ENCODE data around the gene SMIM23. TPM values are rescaled to one million over a fixed set of nuclear protein-coding genes. Genes with fewer than 3 reads are reported as not detected.

The SMIM23 gene
- total and polyA plus RNA-seq, 2 of the 4 experiments (the other 2 are of a cell fraction): not detected

GRCh38 chr5:171743436-171744076 lies 42.1 kb upstream of the SMIM23 start:
- no CpG with 5 or more reads among the region's 6 CpGs for WGBS, 2 experiments (ENCODE audit: extremely low coverage in 2 of 2, insufficient read length in 1 of 2)
- peaks cover 11% of the 10 kb centered on the region for H3K27me3 ChIP-seq (ENCODE audit: control insufficient read depth, insufficient read depth, low read length)
- intact Hi-C loops (cut with micrococcal nuclease): no loop called here
- no peak overlapping the region for H3K14ac ChIP-seq (replicated peaks; ENCODE audit: low read depth, low read length)
- H3K4me3 ChIP-seq (ENCODE audit: insufficient read depth, low read depth, low read length): no peak overlapping the region
- H3K4me1 ChIP-seq (ENCODE audit: control insufficient read depth, insufficient read depth, low read length): no peaks in the 10 kb centered on the region
- no peak overlapping the region for H2AK5ac ChIP-seq (ENCODE audit: low read depth, low read length)
- no peak for ATAC-seq (ENCODE audit: low read depth)
- H4K8ac ChIP-seq (ENCODE audit: low read depth in 2 of 2, low read length in 2 of 2): no peak overlapping the region
- H4K91ac ChIP-seq (ENCODE audit: insufficient read depth, low read depth, low read length): no peak overlapping the region
- no peak for TF ChIP-seq CEBPB (IDR thresholded peaks at IDR 0.05; ENCODE audit: low read depth, low read length)
- no peak for TF ChIP-seq MXI1 (IDR thresholded peaks at IDR 0.05; ENCODE audit: borderline replicate concordance, low read depth, low read length)
- no peak for TF ChIP-seq NFE2L2 (IDR thresholded peaks at IDR 0.05; ENCODE audit: low read depth, low read length)
- TF ChIP-seq RFX5 (IDR thresholded peaks at IDR 0.05; ENCODE audit: low read depth, low read length): no peak
- TF ChIP-seq CTCF (conservative IDR thresholded peaks at IDR 0.05; ENCODE audit: low read depth, low read length): no peak
- TF ChIP-seq FOS (IDR thresholded peaks at IDR 0.05; ENCODE audit: low read depth, low read length): no peak
- no peak for TF ChIP-seq MAZ (IDR thresholded peaks at IDR 0.05; ENCODE audit: borderline replicate concordance, low read depth, low read length)
- TF ChIP-seq CHD1 (IDR thresholded peaks at IDR 0.05; ENCODE audit: low read depth, low read length): no peak
- TF ChIP-seq SMC3 (IDR thresholded peaks at IDR 0.05; ENCODE audit: low read depth, low read length): no peak
- no peak for TF ChIP-seq RAD21 (IDR thresholded peaks at IDR 0.05; ENCODE audit: low read length)
- TF ChIP-seq BHLHE40 (IDR thresholded peaks at IDR 0.05; ENCODE audit: low read depth, low read length): no peak
- no peak for TF ChIP-seq RCOR1 (IDR thresholded peaks at IDR 0.05; ENCODE audit: insufficient replicate concordance, low read length)
- no peak for TF ChIP-seq ELK1 (IDR thresholded peaks at IDR 0.05; ENCODE audit: borderline replicate concordance, low read depth, low read length)
- H3K79me1 ChIP-seq (ENCODE audit: low read depth in 1 of 2, low read length in 2 of 2): no peaks in the 10 kb centered on the region
- no peak for DNase-seq
- no peak overlapping the region for H4K5ac ChIP-seq (ENCODE audit: low read depth, low read length)
- H3K18ac ChIP-seq (ENCODE audit: low read depth, low read length): no peak overlapping the region
- BruUV-seq (replicated peaks): no TSS peak
- H2BK120ac ChIP-seq (ENCODE audit: low read depth, low read length): no peak overlapping the region
- no peak overlapping the region for H2AFZ ChIP-seq (replicated peaks; ENCODE audit: low read length, poor library complexity)
- ChIA-PET CTCF (no interaction called here), POLR2A (ENCODE audit: unreplicated experiment) (no interaction called here)
- H3K9me3 ChIP-seq (ENCODE audit: control insufficient read depth, insufficient read depth, low read length): no peaks in the 10 kb centered on the region
- no peaks in the 10 kb centered on the region for H4K20me1 ChIP-seq (ENCODE audit: insufficient read depth, low read length)
- no peak overlapping the region for H3K23ac ChIP-seq (ENCODE audit: low read depth, low read length)
- no peaks in the 10 kb centered on the region for H3K9me1 ChIP-seq (ENCODE audit: insufficient read depth, low read length)
- no peak overlapping the region for H3K56ac ChIP-seq (ENCODE audit: extremely low read depth, insufficient read depth, low read length)
- H2BK5ac ChIP-seq (ENCODE audit: low read depth, low read length, poor library complexity, severe bottlenecking): no peak overlapping the region
- H2BK20ac ChIP-seq (ENCODE audit: low read depth, low read length): no peak overlapping the region
- H3K4ac ChIP-seq (ENCODE audit: low read depth, low read length): no peak overlapping the region
- H3K27ac ChIP-seq (ENCODE audit: insufficient read depth, low read length): no peak overlapping the region
- H2AK9ac ChIP-seq (replicated peaks; ENCODE audit: low read depth, low read length, poor library complexity): no peak overlapping the region
- dilution Hi-C loops (cut with HindIII; ENCODE audit: low sequenced_read_pairs, unreplicated experiment): no loop called here
- H3K36me3 ChIP-seq (ENCODE audit: control insufficient read depth, insufficient read depth, low read length): no peaks in the 10 kb centered on the region
- H3K9ac ChIP-seq (ENCODE audit: low read depth, low read length): no peak overlapping the region
- in situ Hi-C loops (cut with MboI; ENCODE audit: low sequenced_read_pairs): no loop called here
- H3K4me2 ChIP-seq (ENCODE audit: low read depth, low read length): no peak overlapping the region
- H2BK15ac ChIP-seq (ENCODE audit: low read depth, low read length): no peak overlapping the region
